AG09309 (cell line): ENCODE data around the gene BOD1L1.

ENCODE experiments used
- DNase-seq: peaks from one replicate; pipeline ENCODE4 v3.0.0-alpha.2; 2010; ENCODE audit warnings: low read depth
- H3K4me3 ChIP-seq: 2 replicates; pipeline ENCODE4 v1.5.1; 2011; ENCODE audit warnings: mild to moderate bottlenecking, low read depth, low read length, moderate library complexity; ENCODE audit not compliant: control insufficient read depth
- CTCF ChIP-seq: IDR thresholded peaks from 2 replicates; pipeline ENCODE4 v1.5.1; 2011; ENCODE audit warnings: mild to moderate bottlenecking, low read depth, low read length, inconsistent platforms; ENCODE audit not compliant: insufficient read depth, control insufficient read depth; ENCODE audit errors: missing control alignments

BOD1L1 gene

GRCh38 chr4:13641084-13641483 is 13.6 kb upstream of the BOD1L1 start:
- no peak for TF ChIP-seq CTCF
- no peak overlapping the region for H3K4me3 ChIP-seq
- DNase-seq = no peak

GRCh38 chr4:13640149-13640940 is 12.8 kb upstream of the BOD1L1 start:
- no peak for TF ChIP-seq CTCF
- DNase-seq = peak; percentile 63
- no peak overlapping the region for H3K4me3 ChIP-seq

- no peak for TF ChIP-seq CTCF
- H3K4me3 ChIP-seq = no peak overlapping the region
- no peak for DNase-seq
Observed at GRCh38 chr4:13635286-13635799, 7.8 kb upstream of the BOD1L1 start.

GRCh38 chr4:13633671-13634070 is 6.1 kb upstream of the BOD1L1 start:
- H3K4me3 ChIP-seq = no peak overlapping the region
- TF ChIP-seq CTCF = no peak
- DNase-seq = no peak

- no peak for DNase-seq
- no peak for TF ChIP-seq CTCF
- H3K4me3 ChIP-seq = peak overlapping the region; percentile 64
Observed at GRCh38 chr4:13627178-13627605, 333 bp downstream of the BOD1L1 start.

GRCh38 chr4:13626492-13627177 is 890 bp downstream of the BOD1L1 start:
- peak overlapping the region; percentile 64 for H3K4me3 ChIP-seq
- TF ChIP-seq CTCF = no peak
- no peak for DNase-seq
